T47D (cell line): ENCODE measurements around the gene PPP1R14D.
A peak's percentile ranks its signal among the peaks of the same experiment; 100 is the strongest.

Source experiments
- DNase-seq, 2 experiments: peaks; one replicate each; pipeline versions ENCODE4 v3.0.0 to v3.0.0-alpha.2; 2011 to 2012; ENCODE audit warnings: low read depth in 1 of 2, low spot score in 1 of 2
- JUND ChIP-seq: IDR thresholded peaks from 2 replicates; pipeline ENCODE4 v1.6.1; 2012; ENCODE audit warnings: low read depth
- in situ Hi-C: cut with HindIII; loops from 2 replicates; pipeline ENCODE4 v1.10.0; 2016; ENCODE audit warnings: low sequenced_read_pairs, low pct_unique_long_range_greater_than_20kb

Gene PPP1R14D

DNA sequence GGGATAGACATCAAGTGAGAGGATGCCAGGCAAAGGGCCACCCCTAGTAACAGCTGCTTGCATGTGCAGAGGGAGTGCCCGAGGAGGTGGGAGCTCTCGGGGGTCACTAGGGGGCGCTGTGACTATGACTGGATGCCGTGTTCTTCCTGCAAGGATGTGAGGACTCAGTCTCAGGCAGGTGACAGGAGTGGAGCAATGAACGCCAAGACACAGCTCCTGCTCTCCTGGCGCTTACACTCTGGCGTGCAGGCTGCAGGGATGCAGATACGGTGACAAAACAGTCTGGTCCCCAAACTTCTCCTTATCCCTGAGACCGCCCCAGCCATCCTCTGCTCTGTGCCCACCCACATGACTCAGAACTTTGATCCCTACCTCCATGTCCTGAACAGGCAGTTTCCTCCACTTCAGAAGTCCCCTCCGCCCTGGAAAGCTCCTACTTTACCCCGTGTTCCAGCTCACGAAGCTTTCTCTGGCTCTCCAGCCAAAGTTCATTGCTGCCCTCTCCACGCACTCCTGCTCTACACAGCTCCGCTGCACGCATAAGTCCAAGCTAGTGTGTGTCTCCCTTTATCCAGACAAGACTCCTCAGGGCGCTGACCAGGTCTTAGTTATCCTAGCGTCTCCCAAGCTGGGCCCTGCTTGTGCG is 30.8 kb upstream of the PPP1R14D start:
- in situ Hi-C loops: no loop called here
- peak; percentile 42 to 93 for DNase-seq
- no peak for TF ChIP-seq JUND

DNA sequence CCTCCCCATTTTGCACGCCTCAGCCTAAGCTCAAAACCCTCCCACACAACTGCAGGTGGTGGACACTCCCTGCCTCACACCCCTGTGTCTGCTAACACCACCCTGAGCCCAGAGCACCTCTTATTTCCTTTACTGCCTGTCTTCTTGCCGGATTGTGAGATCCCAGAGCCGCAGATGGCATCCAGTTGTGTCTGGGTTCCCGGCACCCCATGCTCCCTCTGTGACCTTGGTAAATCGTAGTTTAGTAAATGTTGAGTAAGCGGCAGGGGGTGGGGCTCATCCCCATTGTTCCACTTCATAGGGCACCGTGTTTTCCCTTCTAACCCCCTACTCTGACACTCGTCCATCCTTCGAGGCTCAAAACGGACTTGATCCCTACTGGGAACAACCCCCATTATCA is 30.2 kb upstream of the PPP1R14D start:
- no peak for TF ChIP-seq JUND
- in situ Hi-C loops: no loop called here
- no peak for DNase-seq

DNA sequence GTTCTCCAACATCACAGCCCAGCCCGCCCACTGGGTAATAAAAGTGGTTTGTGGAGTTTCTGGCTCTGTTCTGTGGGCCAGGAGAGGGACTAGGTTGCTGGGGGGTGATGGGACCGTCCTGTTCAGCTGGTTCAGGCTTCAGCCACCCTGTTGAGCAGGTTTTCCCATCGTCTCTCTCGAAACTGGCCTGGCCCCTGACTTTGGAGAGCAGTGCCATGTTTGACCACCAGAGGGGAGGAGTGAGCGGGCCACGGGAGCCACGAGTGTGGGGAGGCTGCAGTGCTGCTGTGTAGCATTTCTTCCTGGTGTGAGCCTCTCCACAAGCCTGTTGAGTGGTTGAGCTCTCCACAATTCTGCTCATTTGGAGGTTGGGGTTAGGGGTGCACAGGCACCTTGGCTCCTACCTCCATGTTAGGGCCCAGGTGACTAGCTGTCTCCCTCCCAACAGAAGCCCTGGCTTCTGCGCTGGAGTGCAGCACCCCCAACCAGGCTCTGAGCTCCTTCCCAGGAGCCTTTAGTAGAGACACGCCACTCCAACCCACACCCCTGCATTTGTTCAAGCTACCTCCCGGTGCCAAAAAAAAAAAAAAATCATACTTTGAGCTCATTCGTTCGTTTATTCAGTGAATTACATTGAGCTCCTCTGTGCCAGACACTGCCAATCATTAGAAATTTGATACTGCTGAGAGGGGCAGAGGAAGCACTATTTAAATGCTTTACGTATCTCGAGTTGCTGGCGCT is 29.3 kb upstream of the PPP1R14D start:
- in situ Hi-C loops: no loop called here
- no peak for TF ChIP-seq JUND
- peak; percentile 84 to 97 for DNase-seq

DNA sequence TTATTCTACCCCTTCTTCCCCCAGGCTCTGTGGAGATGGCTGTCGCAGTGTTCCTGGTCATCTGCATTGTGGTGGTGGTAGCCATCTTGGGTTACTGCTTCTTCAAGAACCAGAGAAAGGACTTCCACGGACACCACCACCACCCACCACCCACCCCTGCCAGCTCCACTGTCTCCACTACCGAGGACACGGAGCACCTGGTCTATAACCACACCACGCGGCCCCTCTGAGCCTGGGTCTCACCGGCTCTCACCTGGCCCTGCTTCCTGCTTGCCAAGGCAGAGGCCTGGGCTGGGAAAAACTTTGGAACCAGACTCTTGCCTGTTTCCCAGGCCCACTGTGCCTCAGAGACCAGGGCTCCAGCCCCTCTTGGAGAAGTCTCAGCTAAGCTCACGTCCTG is 28.2 kb upstream of the PPP1R14D start:
- no peak for TF ChIP-seq JUND
- DNase-seq: no peak
- in situ Hi-C loops: no loop called here

DNA sequence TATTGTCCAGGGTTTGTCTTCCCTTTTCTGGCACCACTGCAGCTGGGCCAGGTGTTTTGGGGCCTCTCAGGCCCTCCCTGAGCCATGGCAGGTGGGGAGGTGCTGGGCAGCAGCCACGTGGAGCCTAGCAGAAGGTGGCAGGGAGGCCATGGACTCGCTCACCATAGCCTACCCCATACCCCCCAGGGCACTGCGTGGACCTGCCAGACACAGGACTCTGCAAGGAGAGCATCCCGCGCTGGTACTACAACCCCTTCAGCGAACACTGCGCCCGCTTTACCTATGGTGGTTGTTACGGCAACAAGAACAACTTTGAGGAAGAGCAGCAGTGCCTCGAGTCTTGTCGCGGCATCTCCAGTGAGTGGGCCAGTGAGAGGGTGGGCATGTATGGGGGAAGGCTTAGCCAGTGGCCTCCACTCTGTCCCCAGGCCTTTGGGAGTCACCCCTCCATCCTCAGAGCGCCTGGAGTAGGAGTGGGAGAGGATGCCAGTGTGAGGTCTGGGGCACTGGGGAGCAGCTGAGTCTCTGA is 27.3 kb upstream of the PPP1R14D start:
- in situ Hi-C loops: no loop called here
- DNase-seq: no peak

DNA sequence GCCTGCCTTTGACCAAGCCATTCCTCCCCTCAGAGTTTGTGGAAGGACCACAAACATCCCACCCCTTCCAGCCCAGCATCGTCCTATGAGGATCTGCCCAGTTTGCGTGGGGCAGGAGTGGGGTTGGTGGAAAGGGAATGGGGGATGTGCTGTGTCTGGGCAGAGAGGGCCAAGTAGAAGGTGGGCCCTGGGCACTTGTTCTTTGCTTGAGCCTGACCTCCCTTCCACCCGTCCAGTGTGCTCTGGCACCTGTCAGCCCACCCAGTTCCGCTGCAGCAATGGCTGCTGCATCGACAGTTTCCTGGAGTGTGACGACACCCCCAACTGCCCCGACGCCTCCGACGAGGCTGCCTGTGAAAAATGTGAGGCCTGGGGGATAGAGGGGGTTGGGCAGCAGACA is 25.7 kb upstream of the PPP1R14D start:
- no peak for TF ChIP-seq JUND
- in situ Hi-C loops: no loop called here
- no peak for DNase-seq

More for the DNA sequence above, 27.3 kb upstream of the PPP1R14D start:
- TF ChIP-seq JUND: no peak

DNA sequence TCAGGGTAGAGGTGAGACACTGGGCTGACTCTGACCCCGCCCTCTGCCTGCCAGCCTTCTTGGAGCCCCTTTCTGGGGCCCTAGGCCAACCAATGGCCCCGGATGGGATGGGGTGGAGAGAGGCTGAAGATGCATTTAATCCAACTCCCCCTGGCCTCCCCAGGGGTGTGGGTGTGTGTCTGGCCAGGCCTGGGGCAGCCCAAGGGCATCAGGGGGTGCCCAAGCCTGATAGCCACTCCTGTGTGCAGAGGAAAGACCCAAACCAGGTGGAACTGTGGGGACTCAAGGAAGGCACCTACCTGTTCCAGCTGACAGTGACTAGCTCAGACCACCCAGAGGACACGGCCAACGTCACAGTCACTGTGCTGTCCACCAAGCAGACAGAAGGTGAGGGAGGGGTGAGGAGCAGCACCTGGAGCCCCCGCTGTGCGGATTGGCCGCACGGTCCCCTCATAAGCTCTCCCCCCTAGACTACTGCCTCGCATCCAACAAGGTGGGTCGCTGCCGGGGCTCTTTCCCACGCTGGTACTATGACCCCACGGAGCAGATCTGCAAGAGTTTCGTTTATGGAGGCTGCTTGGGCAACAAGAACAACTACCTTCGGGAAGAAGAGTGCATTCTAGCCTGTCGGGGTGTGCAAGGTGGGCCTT is 24.9 kb upstream of the PPP1R14D start:
- TF ChIP-seq JUND: no peak
- in situ Hi-C loops: no loop called here
- DNase-seq: no peak

DNA sequence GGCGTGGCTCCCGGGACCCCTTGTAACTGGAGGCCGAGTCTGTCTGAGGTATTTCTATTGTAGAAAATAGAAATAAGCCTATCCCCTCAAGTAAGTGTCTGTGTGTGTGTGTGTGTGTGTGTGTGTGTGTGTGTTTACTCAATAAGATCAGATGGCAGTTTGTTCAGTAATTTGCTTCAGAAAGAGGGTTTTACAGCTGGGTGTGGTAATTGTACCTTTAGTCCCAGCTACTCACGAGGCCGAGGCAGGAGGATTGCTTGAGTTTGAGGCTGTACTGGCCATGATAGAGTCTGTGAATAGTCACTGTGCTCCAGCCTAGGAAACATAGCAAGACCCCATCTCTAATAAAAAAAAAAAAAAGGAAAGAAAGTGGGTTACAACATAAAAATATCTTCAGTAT is 24.0 kb upstream of the PPP1R14D start:
- no peak for TF ChIP-seq JUND
- in situ Hi-C loops: no loop called here
- no peak for DNase-seq

DNA sequence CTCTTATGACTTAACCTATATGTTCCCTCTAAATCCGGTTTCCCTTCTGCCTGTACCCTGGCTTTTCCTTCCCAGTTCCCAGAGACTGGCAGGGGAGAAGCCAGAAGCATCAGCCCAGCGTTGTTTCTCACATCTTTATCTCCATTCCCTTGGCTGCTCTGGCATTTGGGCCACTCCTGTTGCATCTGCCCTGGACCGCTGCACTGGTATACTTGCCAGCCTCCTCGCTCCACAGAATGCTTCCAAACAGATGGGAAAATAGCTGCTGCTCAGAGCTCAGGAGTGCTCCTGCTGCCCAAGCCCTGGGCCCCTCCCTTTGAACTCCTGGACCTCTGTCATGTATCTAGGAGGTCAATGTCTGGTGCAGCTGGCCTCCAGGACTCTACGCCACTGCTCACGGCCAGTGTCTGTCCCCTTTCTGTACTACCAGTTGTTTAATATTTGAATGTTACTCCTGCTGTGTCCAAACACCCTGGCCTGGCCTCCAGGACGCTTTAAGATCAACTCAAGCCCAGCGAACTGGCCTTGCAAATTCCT is 22.1 kb upstream of the PPP1R14D start:
- DNase-seq: no peak
- in situ Hi-C loops: no loop called here
- TF ChIP-seq JUND: no peak

DNA sequence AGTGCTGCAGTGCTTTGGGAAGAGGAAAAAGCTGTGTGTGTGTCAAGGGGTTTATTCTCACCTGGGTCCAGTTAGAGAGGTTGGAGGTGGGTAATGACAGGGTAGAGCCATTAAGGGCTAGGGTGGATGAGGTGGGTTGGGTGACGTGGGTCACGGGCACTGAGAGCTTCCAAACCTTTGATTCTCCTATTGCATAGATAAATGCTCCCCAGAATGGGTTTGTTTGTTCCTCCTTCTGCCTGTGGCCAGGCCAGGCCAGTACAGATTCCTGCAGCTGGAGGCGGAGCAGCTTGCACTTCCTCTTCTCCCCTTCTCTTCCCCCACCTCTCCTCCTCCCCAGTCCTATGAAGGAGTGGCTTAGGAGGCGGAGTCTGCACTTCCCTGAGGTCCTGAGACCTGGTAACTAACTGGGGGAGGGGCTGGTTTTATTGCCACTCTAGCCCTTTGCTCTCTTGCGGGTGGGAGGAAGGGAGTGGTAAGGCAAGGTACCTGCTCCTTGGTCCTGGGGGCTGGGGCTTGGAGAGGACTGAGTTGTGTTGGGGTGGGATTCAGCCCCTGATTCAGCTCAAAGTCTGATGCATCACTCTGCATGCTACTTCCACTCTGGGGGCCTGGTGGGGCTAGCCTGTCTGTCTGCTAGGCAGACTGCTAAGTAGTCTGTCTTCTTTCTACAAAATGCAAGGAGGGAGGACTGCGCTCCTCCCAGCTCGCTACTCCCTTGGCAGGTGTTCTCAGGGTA is 18.9 kb upstream of the PPP1R14D start:
- in situ Hi-C loops: no loop called here
- TF ChIP-seq JUND: no peak
- DNase-seq: peak; percentile 74 to 96

DNA sequence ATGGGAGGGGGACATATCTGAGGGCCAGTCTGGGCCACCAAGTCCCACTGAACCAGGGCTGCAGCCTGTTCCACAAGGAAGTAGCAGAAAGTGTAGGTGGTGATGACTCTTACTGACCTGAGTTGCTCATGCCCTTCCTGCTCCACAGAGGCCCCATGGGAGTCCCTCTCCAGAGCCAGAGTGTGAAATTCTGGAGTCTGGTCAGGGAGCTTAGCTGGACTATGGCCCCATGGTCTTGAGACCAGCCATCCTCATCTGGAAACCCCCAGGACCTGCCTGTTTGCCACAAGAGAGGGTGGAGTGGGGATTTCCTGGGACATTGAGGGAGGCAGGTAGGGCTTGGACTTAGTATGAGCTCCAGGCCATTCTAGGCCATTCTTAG is 18.3 kb upstream of the PPP1R14D start:
- DNase-seq: no peak
- no peak for TF ChIP-seq JUND

More for the DNA sequence above, 18.3 kb upstream of the PPP1R14D start:
- in situ Hi-C loops: no loop called here
